Neural cell (in vitro differentiated cells): ENCODE data around the gene IHH. TPM values are rescaled to one million over a fixed set of nuclear protein-coding genes. Genes with fewer than 3 reads are reported as not detected.

Experiments used
- H2AFZ ChIP-seq: fragments of 200-600, 300-800 bp; sonication (generic), shearing (Covaris generic); 2 replicates; pipeline ENCODE4 v1.6.0; 2014; ENCODE audit warnings: low read depth, mild to moderate bottlenecking, antibody characterized with exemption, low read length, moderate library complexity
- H3F3A ChIP-seq: fragments of 200-600 bp; shearing (Covaris generic); 2 replicates; pipeline ENCODE4 v1.6.1; 2016; ENCODE audit warnings: mild to moderate bottlenecking, moderate library complexity, mixed read lengths, antibody characterized with exemption, low read length; ENCODE audit not compliant: insufficient read depth, poor library complexity, severe bottlenecking
- H3K27ac ChIP-seq: fragments of 200-600, 300-800 bp; sonication (generic), shearing (Covaris generic); 2 replicates; pipeline ENCODE4 v1.5.1; 2014; ENCODE audit warnings: mild to moderate bottlenecking, low read length, moderate library complexity
- H3K27me3 ChIP-seq: fragments of 300-800, 200-600 bp; sonication (generic), shearing (Covaris generic); 2 replicates; pipeline ENCODE4 v1.6.0; 2014; ENCODE audit warnings: mild to moderate bottlenecking, low read depth, low read length, moderate library complexity; ENCODE audit not compliant: insufficient read depth
- H3K36me3 ChIP-seq: fragments of 300-800, 200-600 bp; sonication (generic), shearing (Covaris generic); 2 replicates; pipeline ENCODE4 v1.5.1; 2014; ENCODE audit warnings: mild to moderate bottlenecking, antibody characterized with exemption, low read length, moderate library complexity; ENCODE audit not compliant: insufficient read depth
- H3K4me2 ChIP-seq: fragments of 300-800, 200-600 bp; sonication (generic), shearing (Covaris generic); 2 replicates; pipeline ENCODE4 v1.6.0; 2014; ENCODE audit warnings: mild to moderate bottlenecking, low read length
- H3K4me3 ChIP-seq: fragments of 300-800, 200-600 bp; sonication (generic), shearing (Covaris generic); 2 replicates; pipeline ENCODE4 v1.5.1; 2014; ENCODE audit warnings: mild to moderate bottlenecking, low read length, moderate library complexity
- H3K79me2 ChIP-seq: fragments of 200-600 bp; shearing (Covaris generic); replicated peaks from 2 replicates; pipeline ENCODE4 v1.6.0; 2014; ENCODE audit warnings: mild to moderate bottlenecking, low read length, moderate library complexity; ENCODE audit not compliant: insufficient read depth
- H3K9ac ChIP-seq: fragments of 300-800, 200-600 bp; sonication (generic), shearing (Covaris generic); 2 replicates; pipeline ENCODE4 v1.6.1; 2016; ENCODE audit warnings: mild to moderate bottlenecking, low read length, mixed read lengths
- H3K9me2 ChIP-seq: fragments of 200-600 bp; shearing (Covaris generic); 2 replicates; pipeline ENCODE4 v1.6.1; 2016; ENCODE audit warnings: mild to moderate bottlenecking, low read length, mixed read lengths; ENCODE audit not compliant: insufficient read depth
- H3K9me3 ChIP-seq: fragments of 200-600, 300-800 bp; sonication (generic), shearing (Covaris generic); 2 replicates; pipeline ENCODE4 v1.6.1; 2016; ENCODE audit warnings: mild to moderate bottlenecking, mixed run types, low read length, moderate library complexity, mixed read lengths
- H4K20me1 ChIP-seq: fragments of 200-600 bp; shearing (Covaris generic); 2 replicates; pipeline ENCODE4 v1.6.1; 2016; ENCODE audit warnings: mild to moderate bottlenecking, mixed run types; ENCODE audit not compliant: insufficient read depth
- CTCF ChIP-seq: fragments of 450-650 bp; IDR thresholded peaks from 2 replicates; pipeline ENCODE4 v1.5.1; 2014; ENCODE audit warnings: antibody characterized with exemption, mild to moderate bottlenecking, moderate library complexity; ENCODE audit not compliant: poor library complexity, severe bottlenecking
- EP300 ChIP-seq: fragments of 450-650 bp; conservative IDR thresholded peaks from 2 replicates; pipeline ENCODE4 v1.6.1; 2014; ENCODE audit warnings: antibody characterized with exemption, mild to moderate bottlenecking, moderate library complexity; ENCODE audit not compliant: poor library complexity, severe bottlenecking
- EZH2 ChIP-seq: fragments of 200-600, 300-800 bp; shearing (Covaris generic), sonication (generic); IDR thresholded peaks from 2 replicates; pipeline ENCODE4 v1.6.1; 2014; ENCODE audit warnings: antibody characterized with exemption, low read length, borderline replicate concordance, mild to moderate bottlenecking; ENCODE audit not compliant: insufficient read depth, poor library complexity, severe bottlenecking
- MXI1 ChIP-seq: fragments of 450-650 bp; conservative IDR thresholded peaks from 2 replicates; pipeline ENCODE4 v1.6.1; 2014; ENCODE audit warnings: antibody characterized with exemption, mild to moderate bottlenecking; ENCODE audit not compliant: poor library complexity, severe bottlenecking
- POLR2AphosphoS5 ChIP-seq: IDR thresholded peaks from 2 replicates; pipeline ENCODE4 v1.6.1; 2012
- RAD21 ChIP-seq: fragments of 450-650 bp; conservative IDR thresholded peaks from 2 replicates; pipeline ENCODE4 v1.6.1; 2014; ENCODE audit warnings: antibody characterized with exemption, mild to moderate bottlenecking, moderate library complexity
- SMC3 ChIP-seq: fragments of 450-650 bp; conservative IDR thresholded peaks from 2 replicates; pipeline ENCODE4 v1.6.1; 2014; ENCODE audit warnings: antibody characterized with exemption, mild to moderate bottlenecking, moderate library complexity; ENCODE audit not compliant: poor library complexity
- TAF1 ChIP-seq: IDR thresholded peaks from 2 replicates; pipeline ENCODE4 v1.6.1; 2012; ENCODE audit warnings: low read depth
- polyA plus RNA-seq: library from polyadenylated mRNA; depleted of rRNA; stranded (reverse); fragments of >200 nt; gene quantifications from 2 replicates; pipeline ENCODE4 v1.2.3, GENCODE V29; 2014
- TF ChIP-seq, protein P1 (sequence below): IDR thresholded peaks from 2 replicates; pipeline ENCODE4 v1.6.1; 2012; ENCODE audit warnings: borderline replicate concordance

IHH gene
- polyA plus RNA-seq, 1 donor from 2014 or later: not detected

DNA sequence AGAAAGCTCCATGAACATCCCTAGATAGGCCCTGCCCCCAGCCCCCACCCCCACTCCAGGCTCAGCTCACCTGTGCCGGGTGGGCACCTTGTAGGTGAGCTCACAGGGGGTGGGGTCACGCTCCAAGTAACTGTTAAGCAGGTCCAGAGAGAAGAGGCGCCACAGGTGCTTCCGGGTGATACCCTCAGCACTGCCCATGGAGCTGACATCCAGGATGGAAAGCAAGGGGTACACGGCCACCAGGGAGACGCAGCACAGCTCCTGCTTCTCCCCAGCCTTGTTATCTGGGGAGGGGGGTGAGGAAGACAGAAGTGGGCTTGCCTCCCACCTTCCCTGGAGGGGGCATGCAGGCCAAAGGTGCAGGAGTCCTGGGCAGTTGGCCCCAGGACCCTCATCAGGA, 41.3 kb downstream of the IHH start:
- Histone ChIP-seq H3K4me2 (no peak overlapping the region), H3K36me3 (no peaks in the 10 kb centered on the region), H3K79me2 (no peaks in the 10 kb centered on the region), H3K9ac (no peak overlapping the region), H3K9me3 (no peaks in the 10 kb centered on the region), H3K27me3 (no peaks in the 10 kb centered on the region), H3F3A (no peaks in the 10 kb centered on the region), H2AFZ (no peak overlapping the region), H3K27ac (no peak overlapping the region), H3K4me3 (no peak overlapping the region), H4K20me1 (no peaks in the 10 kb centered on the region), H3K9me2 (no peaks in the 10 kb centered on the region)
- TF ChIP-seq EZH2: no peak
- no peak for TF ChIP-seq RAD21
- TF ChIP-seq POLR2AphosphoS5: no peak
- TF ChIP-seq, protein P1, sequence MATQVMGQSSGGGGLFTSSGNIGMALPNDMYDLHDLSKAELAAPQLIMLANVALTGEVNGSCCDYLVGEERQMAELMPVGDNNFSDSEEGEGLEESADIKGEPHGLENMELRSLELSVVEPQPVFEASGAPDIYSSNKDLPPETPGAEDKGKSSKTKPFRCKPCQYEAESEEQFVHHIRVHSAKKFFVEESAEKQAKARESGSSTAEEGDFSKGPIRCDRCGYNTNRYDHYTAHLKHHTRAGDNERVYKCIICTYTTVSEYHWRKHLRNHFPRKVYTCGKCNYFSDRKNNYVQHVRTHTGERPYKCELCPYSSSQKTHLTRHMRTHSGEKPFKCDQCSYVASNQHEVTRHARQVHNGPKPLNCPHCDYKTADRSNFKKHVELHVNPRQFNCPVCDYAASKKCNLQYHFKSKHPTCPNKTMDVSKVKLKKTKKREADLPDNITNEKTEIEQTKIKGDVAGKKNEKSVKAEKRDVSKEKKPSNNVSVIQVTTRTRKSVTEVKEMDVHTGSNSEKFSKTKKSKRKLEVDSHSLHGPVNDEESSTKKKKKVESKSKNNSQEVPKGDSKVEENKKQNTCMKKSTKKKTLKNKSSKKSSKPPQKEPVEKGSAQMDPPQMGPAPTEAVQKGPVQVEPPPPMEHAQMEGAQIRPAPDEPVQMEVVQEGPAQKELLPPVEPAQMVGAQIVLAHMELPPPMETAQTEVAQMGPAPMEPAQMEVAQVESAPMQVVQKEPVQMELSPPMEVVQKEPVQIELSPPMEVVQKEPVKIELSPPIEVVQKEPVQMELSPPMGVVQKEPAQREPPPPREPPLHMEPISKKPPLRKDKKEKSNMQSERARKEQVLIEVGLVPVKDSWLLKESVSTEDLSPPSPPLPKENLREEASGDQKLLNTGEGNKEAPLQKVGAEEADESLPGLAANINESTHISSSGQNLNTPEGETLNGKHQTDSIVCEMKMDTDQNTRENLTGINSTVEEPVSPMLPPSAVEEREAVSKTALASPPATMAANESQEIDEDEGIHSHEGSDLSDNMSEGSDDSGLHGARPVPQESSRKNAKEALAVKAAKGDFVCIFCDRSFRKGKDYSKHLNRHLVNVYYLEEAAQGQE: no peak
- TF ChIP-seq SMC3: no peak
- no peak for TF ChIP-seq MXI1
- no peak for TF ChIP-seq EP300
- TF ChIP-seq TAF1: no peak
- TF ChIP-seq CTCF: no peak

GRCh38 chr2:219018726-219019125, 42.0 kb downstream of the IHH start:
- no peak overlapping the region for H2AFZ ChIP-seq
- H3K27me3 ChIP-seq: peaks cover 3% of the 10 kb centered on the region
- no peak overlapping the region for H3K9ac ChIP-seq
- H3K4me2 ChIP-seq: no peak overlapping the region
- H3K36me3 ChIP-seq: no peaks in the 10 kb centered on the region
- no peak for TF ChIP-seq SMC3
- no peaks in the 10 kb centered on the region for H3K9me3 ChIP-seq
- H3F3A ChIP-seq: no peaks in the 10 kb centered on the region
- H3K79me2 ChIP-seq: no peaks in the 10 kb centered on the region
- H3K27ac ChIP-seq: no peak overlapping the region
- H3K9me2 ChIP-seq: no peaks in the 10 kb centered on the region
- no peak overlapping the region for H3K4me3 ChIP-seq
- H4K20me1 ChIP-seq: no peaks in the 10 kb centered on the region

GRCh38 chr2:219018286-219018685, 42.4 kb downstream of the IHH start:
- Histone ChIP-seq H3K9me3 (no peaks in the 10 kb centered on the region), H3K36me3 (no peaks in the 10 kb centered on the region), H2AFZ (no peak overlapping the region), H4K20me1 (no peaks in the 10 kb centered on the region), H3K27me3 (peaks cover 5% of the 10 kb centered on the region), H3F3A (no peaks in the 10 kb centered on the region), H3K4me2 (no peak overlapping the region), H3K9ac (no peak overlapping the region), H3K79me2 (no peaks in the 10 kb centered on the region), H3K4me3 (no peak overlapping the region), H3K9me2 (no peaks in the 10 kb centered on the region), H3K27ac (no peak overlapping the region)
- TF ChIP-seq RAD21 (no peak), EP300 (no peak), EZH2 (no peak), SMC3 (no peak), TAF1 (no peak), POLR2AphosphoS5 (no peak), CTCF (no peak), MXI1 (no peak)
- TF ChIP-seq, protein P1: no peak
